Measurements from ENCODE around the gene ULK2.

DNA sequence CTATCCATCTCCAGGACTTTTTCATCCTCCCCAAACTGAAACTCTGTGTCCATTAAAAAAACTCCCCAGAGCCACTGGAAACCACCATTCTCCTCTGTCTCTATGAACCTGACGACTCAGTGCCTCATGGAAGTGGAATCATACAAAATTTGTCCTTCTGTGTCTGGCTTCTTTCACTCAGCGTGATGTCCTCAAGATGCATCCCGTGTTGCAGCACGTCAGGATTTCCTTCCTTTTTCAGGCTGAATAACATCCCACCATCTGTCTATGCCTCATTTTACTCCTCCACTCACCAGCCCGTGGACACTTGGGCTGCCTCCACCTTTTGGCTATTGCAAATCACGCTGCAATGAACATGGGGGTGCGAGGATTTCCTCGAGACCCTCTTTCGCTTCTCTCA is 107.0 kb downstream of the ULK2 start:
- TF ChIP-seq, protein P1, sequence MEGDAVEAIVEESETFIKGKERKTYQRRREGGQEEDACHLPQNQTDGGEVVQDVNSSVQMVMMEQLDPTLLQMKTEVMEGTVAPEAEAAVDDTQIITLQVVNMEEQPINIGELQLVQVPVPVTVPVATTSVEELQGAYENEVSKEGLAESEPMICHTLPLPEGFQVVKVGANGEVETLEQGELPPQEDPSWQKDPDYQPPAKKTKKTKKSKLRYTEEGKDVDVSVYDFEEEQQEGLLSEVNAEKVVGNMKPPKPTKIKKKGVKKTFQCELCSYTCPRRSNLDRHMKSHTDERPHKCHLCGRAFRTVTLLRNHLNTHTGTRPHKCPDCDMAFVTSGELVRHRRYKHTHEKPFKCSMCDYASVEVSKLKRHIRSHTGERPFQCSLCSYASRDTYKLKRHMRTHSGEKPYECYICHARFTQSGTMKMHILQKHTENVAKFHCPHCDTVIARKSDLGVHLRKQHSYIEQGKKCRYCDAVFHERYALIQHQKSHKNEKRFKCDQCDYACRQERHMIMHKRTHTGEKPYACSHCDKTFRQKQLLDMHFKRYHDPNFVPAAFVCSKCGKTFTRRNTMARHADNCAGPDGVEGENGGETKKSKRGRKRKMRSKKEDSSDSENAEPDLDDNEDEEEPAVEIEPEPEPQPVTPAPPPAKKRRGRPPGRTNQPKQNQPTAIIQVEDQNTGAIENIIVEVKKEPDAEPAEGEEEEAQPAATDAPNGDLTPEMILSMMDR (IDR thresholded peaks at IDR 0.05): no peak
- TF ChIP-seq EZH2 (IDR thresholded peaks at IDR 0.05; ENCODE audit: borderline replicate concordance, insufficient read depth, low read depth, low read length, poor library complexity, severe bottlenecking): no peak

Data from B cell (primary cell).